GM23338 (cell line): ENCODE measurements around the gene CEACAM5. TPM values are rescaled to one million over a fixed set of nuclear protein-coding genes. Genes with fewer than 3 reads are reported as not detected.

Experiments used
- ATAC-seq: fragments of 200-7000 bp; cut with Tn5 transposase; 3 replicates; pipeline ENCODE4 v1.9.1; 2020
- DNase-seq: peaks from one replicate; pipeline ENCODE4 v3.0.0-alpha.2; 2015; ENCODE audit warnings: low spot score
- H2AFZ ChIP-seq: fragments of 200-600 bp; sonication (generic); 2 replicates; pipeline ENCODE4 v1.8.0; 2016; ENCODE audit warnings: antibody characterized with exemption, mild to moderate bottlenecking, moderate library complexity
- H3F3A ChIP-seq: fragments of 200-600 bp; sonication (generic); replicated peaks from 2 replicates; pipeline ENCODE4 v1.8.0; 2017; ENCODE audit warnings: antibody characterized with exemption, mixed run types, low read depth
- H3K27ac ChIP-seq: fragments of 200-600 bp; sonication (generic); 2 replicates; pipeline ENCODE4 v1.6.1; 2016; ENCODE audit warnings: low read depth
- H3K27me3 ChIP-seq: fragments of 200-600 bp; sonication (generic); 2 replicates; pipeline ENCODE4 v1.8.0; 2016; ENCODE audit warnings: mild to moderate bottlenecking, mixed run types, moderate library complexity; ENCODE audit not compliant: insufficient read depth
- H3K36me3 ChIP-seq: fragments of 200-600 bp; sonication (generic); 2 replicates; pipeline ENCODE4 v1.8.0; 2016; ENCODE audit warnings: mild to moderate bottlenecking; ENCODE audit not compliant: insufficient read depth
- H3K4me1 ChIP-seq: fragments of 200-600 bp; sonication (generic); 2 replicates; pipeline ENCODE4 v1.8.0; 2016; ENCODE audit warnings: mild to moderate bottlenecking, moderate library complexity; ENCODE audit not compliant: insufficient read depth
- H3K4me2 ChIP-seq: fragments of 200-600 bp; sonication (generic); 2 replicates; pipeline ENCODE4 v1.7.1; 2017; ENCODE audit warnings: mixed run types
- H3K4me3 ChIP-seq: fragments of 200-600 bp; sonication (generic); 2 replicates; pipeline ENCODE4 v1.6.1; 2016; ENCODE audit warnings: mixed run types
- H3K79me2 ChIP-seq: fragments of 200-600 bp; sonication (generic); replicated peaks from 2 replicates; pipeline ENCODE4 v1.8.0; 2017; ENCODE audit warnings: mild to moderate bottlenecking; ENCODE audit not compliant: insufficient read depth
- H3K9me2 ChIP-seq: fragments of 200-600 bp; sonication (generic); 2 replicates; pipeline ENCODE4 v1.8.0; 2017; ENCODE audit not compliant: insufficient read depth
- H4K20me1 ChIP-seq: fragments of 200-600 bp; sonication (generic); replicated peaks from 2 replicates; pipeline ENCODE4 v1.8.0; 2017; ENCODE audit warnings: mild to moderate bottlenecking; ENCODE audit not compliant: insufficient read depth
- H3K27ac Mint-ChIP-seq: 2 replicates; pipeline ENCODE4 v1.8.0; 2020; ENCODE audit warnings: inconsistent platforms, mild to moderate bottlenecking, moderate library complexity, mixed read lengths
- H3K27me3 Mint-ChIP-seq: 3 replicates; pipeline ENCODE4 v1.8.0; 2022; ENCODE audit warnings: low read depth, mild to moderate bottlenecking, moderate library complexity, mixed read lengths, inconsistent platforms; ENCODE audit not compliant: insufficient read depth, poor library complexity
- H3K36me3 Mint-ChIP-seq: 3 replicates; pipeline ENCODE4 v1.8.0; 2021; ENCODE audit warnings: low read depth, mild to moderate bottlenecking, inconsistent platforms, moderate library complexity, mixed read lengths
- H3K4me1 Mint-ChIP-seq: 3 replicates; pipeline ENCODE4 v1.8.0; 2020; ENCODE audit warnings: mild to moderate bottlenecking, inconsistent platforms, mixed read lengths
- H3K4me3 Mint-ChIP-seq: 3 replicates; pipeline ENCODE4 v1.8.0; 2021; ENCODE audit warnings: moderate library complexity, mild to moderate bottlenecking, inconsistent platforms, mixed read lengths
- H3K9me3 Mint-ChIP-seq: 3 replicates; pipeline ENCODE4 v1.8.0; 2020; ENCODE audit warnings: moderate library complexity, mild to moderate bottlenecking, inconsistent platforms, mixed read lengths
- POLR2AphosphoS5 ChIP-seq: IDR thresholded peaks from 2 replicates; pipeline ENCODE4 v1.6.1; 2016; ENCODE audit warnings: antibody characterized with exemption, low read depth
- REST ChIP-seq: IDR thresholded peaks from one replicate; pipeline ENCODE4 v1.6.1; 2018; ENCODE audit warnings: antibody characterized with exemption; ENCODE audit not compliant: unreplicated experiment
- STAT1 ChIP-seq: IDR thresholded peaks from one replicate; pipeline ENCODE4 v1.6.1; 2016; ENCODE audit warnings: antibody characterized with exemption; ENCODE audit not compliant: unreplicated experiment
- ZNF114 ChIP-seq: fragments of 250-450 bp; sonication (Bioruptor Pico); IDR thresholded peaks from 2 replicates; pipeline ENCODE4 v1.5.0; 2020; ENCODE audit warnings: mild to moderate bottlenecking, moderate library complexity
- polyA plus RNA-seq: library from polyadenylated mRNA; unstranded; fragments of >200 nt; fragmentation: Nextera tagmentation; extraction: Ambion mirVana; gene quantifications from 2 replicates; pipeline ENCODE4 v1.2.1, GENCODE V29; 2016
- total RNA-seq: library from RNA; depleted of rRNA; stranded (reverse); fragments of >200 nt; shearing (Covaris generic); gene quantifications from 2 replicates; pipeline ENCODE4 v1.2.3, GENCODE V29; 2014
- TF ChIP-seq, protein P1 (sequence below), 2 experiments: fragments of 200-600 bp in 1 of 2; sonication (generic) in 1 of 2; conservative IDR thresholded peaks; 2 replicates each; pipeline versions ENCODE4 v1.5.1 to v1.6.1; 2016 to 2017; ENCODE audit warnings: antibody characterized with exemption in 2 of 2, low read depth in 2 of 2, mild to moderate bottlenecking in 2 of 2, moderate library complexity in 1 of 2

CEACAM5 gene
- total and polyA plus RNA-seq, 2 experiments from 2014 or later: not detected

GRCh38 chr19:41700381-41701195, 7.8 kb upstream of the CEACAM5 start (continued):
- TF ChIP-seq REST (no peak), STAT1 (no peak)

DNA sequence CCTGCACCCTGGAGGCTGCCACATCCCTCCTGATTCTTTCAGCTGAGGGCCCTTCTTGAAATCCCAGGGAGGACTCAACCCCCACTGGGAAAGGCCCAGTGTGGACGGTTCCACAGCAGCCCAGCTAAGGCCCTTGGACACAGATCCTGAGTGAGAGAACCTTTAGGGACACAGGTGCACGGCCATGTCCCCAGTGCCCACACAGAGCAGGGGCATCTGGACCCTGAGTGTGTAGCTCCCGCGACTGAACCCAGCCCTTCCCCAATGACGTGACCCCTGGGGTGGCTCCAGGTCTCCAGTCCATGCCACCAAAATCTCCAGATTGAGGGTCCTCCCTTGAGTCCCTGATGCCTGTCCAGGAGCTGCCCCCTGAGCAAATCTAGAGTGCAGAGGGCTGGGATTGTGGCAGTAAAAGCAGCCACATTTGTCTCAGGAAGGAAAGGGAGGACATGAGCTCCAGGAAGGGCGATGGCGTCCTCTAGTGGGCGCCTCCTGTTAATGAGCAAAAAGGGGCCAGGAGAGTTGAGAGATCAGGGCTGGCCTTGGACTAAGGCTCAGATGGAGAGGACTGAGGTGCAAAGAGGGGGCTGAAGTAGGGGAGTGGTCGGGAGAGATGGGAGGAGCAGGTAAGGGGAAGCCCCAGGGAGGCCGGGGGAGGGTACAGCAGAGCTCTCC, 6.9 kb upstream of the CEACAM5 start:
- Histone ChIP-seq H2AFZ (no peak overlapping the region; the same call in 1 of the 2 replicates), H3K9me2 (no peaks in the 10 kb centered on the region), H3K27ac (no peak overlapping the region), H3K27me3 (no peaks in the 10 kb centered on the region), H3K4me1 (no peaks in the 10 kb centered on the region), H3K36me3 (no peaks in the 10 kb centered on the region), H4K20me1 (peaks cover 7% of the 10 kb centered on the region), H3K4me3 (no peak overlapping the region), H3K4me2 (no peak overlapping the region), H3F3A (no peaks in the 10 kb centered on the region), H3K79me2 (no peaks in the 10 kb centered on the region)
- Mint-ChIP-seq H3K4me3 (no peak overlapping the region), H3K27me3 (peaks cover 17% of the 10 kb centered on the region), H3K36me3 (no peaks in the 10 kb centered on the region), H3K4me1 (no peaks in the 10 kb centered on the region; the same call in 2 of the 3 replicates), H3K9me3 (no peaks in the 10 kb centered on the region), H3K27ac (no peak overlapping the region)
- TF ChIP-seq POLR2AphosphoS5 (no peak), REST (peak; percentile 35), ZNF114 (CRISPR knock-in tag) (no peak)
- TF ChIP-seq, protein P1, sequence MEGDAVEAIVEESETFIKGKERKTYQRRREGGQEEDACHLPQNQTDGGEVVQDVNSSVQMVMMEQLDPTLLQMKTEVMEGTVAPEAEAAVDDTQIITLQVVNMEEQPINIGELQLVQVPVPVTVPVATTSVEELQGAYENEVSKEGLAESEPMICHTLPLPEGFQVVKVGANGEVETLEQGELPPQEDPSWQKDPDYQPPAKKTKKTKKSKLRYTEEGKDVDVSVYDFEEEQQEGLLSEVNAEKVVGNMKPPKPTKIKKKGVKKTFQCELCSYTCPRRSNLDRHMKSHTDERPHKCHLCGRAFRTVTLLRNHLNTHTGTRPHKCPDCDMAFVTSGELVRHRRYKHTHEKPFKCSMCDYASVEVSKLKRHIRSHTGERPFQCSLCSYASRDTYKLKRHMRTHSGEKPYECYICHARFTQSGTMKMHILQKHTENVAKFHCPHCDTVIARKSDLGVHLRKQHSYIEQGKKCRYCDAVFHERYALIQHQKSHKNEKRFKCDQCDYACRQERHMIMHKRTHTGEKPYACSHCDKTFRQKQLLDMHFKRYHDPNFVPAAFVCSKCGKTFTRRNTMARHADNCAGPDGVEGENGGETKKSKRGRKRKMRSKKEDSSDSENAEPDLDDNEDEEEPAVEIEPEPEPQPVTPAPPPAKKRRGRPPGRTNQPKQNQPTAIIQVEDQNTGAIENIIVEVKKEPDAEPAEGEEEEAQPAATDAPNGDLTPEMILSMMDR (conservative IDR thresholded peaks at IDR 0.05; ENCODE audit: low read depth in 2 of 2): peak; percentile 94 to 97
- ATAC-seq (peak; percentile 69), DNase-seq (peak; percentile 87)
